Dermis blood vessel endothelial cell (primary cell): Measurements from ENCODE around the gene VWF. TPM values are rescaled to one million over a fixed set of nuclear protein-coding genes. Genes with fewer than 3 reads are reported as not detected.
A peak's percentile ranks its signal among the peaks of the same experiment; 100 is the strongest.

Source experiments
- DNase-seq: peaks from one replicate; pipeline ENCODE4 v3.0.0; 2010
- total RNA-seq: library from RNA; depleted of rRNA; stranded (reverse); fragments of >200 nt; gene quantifications from 2 replicates; pipeline ENCODE4 v1.2.3, GENCODE V29; 2014

The VWF gene
- total RNA-seq, 1 donor from 2014 or later: 3,052 TPM

GRCh38 chr12:5945071-5946008 lies 179.1 kb downstream of the VWF start, which contains the start of gene ANO2:
Gene ANO2, minus strand, starts transcription at chr12:5945259. Its CDS starts 42 bp downstream, at chr12:5945217.
- DNase-seq: no peak

- DNase-seq: no peak
Observed at GRCh38 chr12:5944688-5945070, 179.8 kb downstream of the VWF start.

GRCh38 chr12:5944053-5944452 lies 180.4 kb downstream of the VWF start:
- DNase-seq: no peak

GRCh38 chr12:5941907-5942306 lies 182.6 kb downstream of the VWF start:
- DNase-seq: peak; percentile 52

- DNase-seq: peak; percentile 38
Observed at GRCh38 chr12:5927732-5928516, 196.5 kb downstream of the VWF start.

- DNase-seq: no peak
Observed at GRCh38 chr12:5925646-5926045, 198.8 kb downstream of the VWF start.

GRCh38 chr12:5924342-5924741 lies 200.1 kb downstream of the VWF start:
- no peak for DNase-seq

GRCh38 chr12:5923751-5924150 lies 200.7 kb downstream of the VWF start:
- DNase-seq: no peak

- DNase-seq: no peak
Observed at GRCh38 chr12:5923043-5923605, 201.3 kb downstream of the VWF start.

- no peak for DNase-seq
Observed at GRCh38 chr12:5921966-5922899, 202.2 kb downstream of the VWF start.

- no peak for DNase-seq
Observed at GRCh38 chr12:5921027-5921909, 203.2 kb downstream of the VWF start.

- DNase-seq: no peak
Observed at GRCh38 chr12:5916785-5917290, 207.6 kb downstream of the VWF start.

- DNase-seq: no peak
Observed at GRCh38 chr12:5915511-5915910, 209.0 kb downstream of the VWF start.

GRCh38 chr12:5914387-5915149 lies 209.9 kb downstream of the VWF start:
- DNase-seq: no peak

- no peak for DNase-seq
Observed at GRCh38 chr12:5913387-5913786, 211.1 kb downstream of the VWF start.

- DNase-seq: no peak
Observed at GRCh38 chr12:5912437-5913334, 211.8 kb downstream of the VWF start.

GRCh38 chr12:5912011-5912410 lies 212.5 kb downstream of the VWF start:
- DNase-seq: no peak

- no peak for DNase-seq
Observed at GRCh38 chr12:5910790-5911548, 213.5 kb downstream of the VWF start.
